GM12891 (cell line): ENCODE results near the gene L3MBTL3.

Experiments
- POLR2A ChIP-seq: IDR thresholded peaks from 2 replicates; pipeline ENCODE4 v1.6.1; 2011; ENCODE audit warnings: low read depth, low read length, control low read depth
- TAF1 ChIP-seq: IDR thresholded peaks from 2 replicates; pipeline ENCODE4 v1.6.1; 2011; ENCODE audit warnings: low read depth, low read length, control low read depth

DNA sequence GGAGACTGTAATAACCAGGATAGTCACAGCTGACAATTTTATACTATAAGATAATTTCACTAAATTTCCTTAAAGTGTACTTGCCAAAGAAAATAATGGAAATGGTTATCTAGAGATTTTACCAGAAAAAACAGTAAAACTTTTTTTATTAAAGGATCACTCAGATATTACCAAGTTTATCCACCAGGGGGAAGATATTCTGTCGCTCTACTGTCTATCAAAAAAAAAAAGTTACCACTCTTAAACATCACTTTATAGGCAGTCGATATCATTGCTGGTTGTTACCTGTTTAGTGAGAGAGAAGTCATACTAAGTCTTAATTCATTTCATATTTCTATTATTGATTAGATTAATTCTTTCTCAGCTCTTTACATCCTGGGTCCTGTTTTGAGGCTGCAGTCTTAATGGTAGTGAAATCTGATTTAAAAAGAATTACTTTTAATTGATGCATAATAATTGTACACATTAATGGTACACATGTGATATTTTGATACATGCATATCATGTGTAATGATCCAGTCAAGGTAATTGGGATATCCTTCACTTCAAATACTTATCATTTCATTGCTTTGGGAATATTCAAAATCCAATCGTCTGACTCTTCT lies 18.9 kb downstream of the L3MBTL3 start:
- TF ChIP-seq POLR2A (no peak), TAF1 (no peak)
